GM21786 (cell line): ENCODE measurements around the gene PHAX.
"Not testable (repeated sequence)": the region's sequence is repeated elsewhere in the genome, so short reads cannot be mapped to it uniquely, and the experiment has no call there.

Experiments used
- ATAC-seq: cut with Tn5 transposase; IDR thresholded peaks from one replicate; pipeline ENCODE4 v1.9.1; 2021; ENCODE audit not compliant: unreplicated experiment

PHAX gene

DNA sequence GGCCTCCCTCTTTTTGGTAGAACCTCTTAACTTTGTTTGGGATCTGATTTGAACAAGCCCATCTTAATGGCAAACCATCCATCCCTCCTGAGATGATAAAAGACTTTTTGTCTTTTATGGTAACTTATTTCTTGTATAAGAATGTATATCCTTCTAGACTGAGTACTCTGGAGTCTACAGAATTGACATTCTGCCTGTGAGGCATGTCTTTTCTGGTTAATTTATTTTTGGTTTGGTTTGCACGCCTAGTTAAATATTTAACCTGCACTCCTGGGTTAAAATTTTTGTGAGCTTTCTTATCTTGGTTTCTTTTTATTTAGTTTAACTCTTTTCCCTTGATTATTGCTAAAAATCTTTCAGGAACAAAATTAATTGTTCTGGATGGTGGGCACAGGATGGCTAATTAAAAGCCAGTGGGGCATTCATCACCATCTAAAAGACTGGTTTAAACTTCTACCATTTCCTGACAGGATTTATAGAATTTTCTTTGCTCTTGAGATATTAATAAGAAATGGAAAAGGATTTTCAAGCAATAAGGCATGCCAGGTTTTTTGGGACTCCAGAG lies 50.3 kb downstream of the PHAX start:
- ATAC-seq = no peak

- ATAC-seq = no peak
Observed at GRCh38 chr5:126656401-126657007, 55.8 kb downstream of the PHAX start.

DNA sequence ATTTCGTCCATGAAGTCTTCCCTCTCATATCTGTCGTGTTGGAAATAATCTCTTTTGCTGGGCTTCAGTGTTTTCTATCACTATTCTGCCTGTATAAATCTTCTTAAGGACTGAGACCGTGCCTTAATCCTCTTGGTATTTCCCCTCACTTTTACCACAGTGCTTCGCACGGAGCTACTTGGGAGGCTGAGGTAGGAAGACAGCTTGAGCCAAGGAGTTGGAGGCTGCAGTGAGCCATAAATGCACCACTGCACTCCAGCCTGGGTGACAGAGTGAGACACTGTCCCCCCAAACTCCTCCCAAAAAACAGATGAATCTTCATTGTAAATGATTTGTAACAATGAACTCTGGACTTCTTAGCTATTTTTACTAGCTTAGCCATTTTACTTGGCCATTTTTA lies 57.8 kb downstream of the PHAX start:
- no peak for ATAC-seq

DNA sequence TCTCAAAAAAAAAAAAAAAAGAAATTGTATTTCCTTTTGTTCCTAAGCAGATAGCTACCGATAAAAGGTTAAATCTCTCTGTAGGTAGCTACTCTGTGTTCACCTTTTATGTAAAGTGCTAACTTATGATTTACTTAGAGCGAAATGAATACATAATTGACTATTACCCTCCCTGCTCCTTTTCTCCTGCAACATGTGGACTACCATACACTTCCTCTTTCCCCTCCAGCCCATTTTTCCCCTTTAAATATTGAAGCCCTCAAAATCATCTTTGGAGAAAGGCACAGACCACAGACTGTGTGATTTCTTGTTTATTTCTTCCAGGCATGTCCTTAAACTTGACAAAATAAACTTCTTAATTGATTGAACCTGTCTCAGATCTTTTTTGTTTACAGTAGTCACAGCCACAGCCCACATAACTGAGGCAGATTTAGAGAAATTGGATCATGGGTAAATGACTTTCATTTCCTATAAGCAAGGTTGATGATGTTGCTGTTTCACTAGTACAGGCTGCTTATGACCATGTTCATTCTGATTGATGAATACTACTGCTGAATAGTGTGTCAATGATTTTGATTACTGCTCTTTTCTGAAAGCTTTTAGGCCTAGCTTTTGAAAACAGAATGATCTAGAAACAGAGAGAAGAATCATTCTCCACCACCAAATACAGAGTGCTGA lies 59.2 kb downstream of the PHAX start:
- ATAC-seq = no peak

GRCh38 chr5:126664586-126664985 lies 63.8 kb downstream of the PHAX start:
- ATAC-seq = no peak

GRCh38 chr5:126670109-126670508 lies 69.4 kb downstream of the PHAX start:
- ATAC-seq = not testable (repeated sequence)

DNA sequence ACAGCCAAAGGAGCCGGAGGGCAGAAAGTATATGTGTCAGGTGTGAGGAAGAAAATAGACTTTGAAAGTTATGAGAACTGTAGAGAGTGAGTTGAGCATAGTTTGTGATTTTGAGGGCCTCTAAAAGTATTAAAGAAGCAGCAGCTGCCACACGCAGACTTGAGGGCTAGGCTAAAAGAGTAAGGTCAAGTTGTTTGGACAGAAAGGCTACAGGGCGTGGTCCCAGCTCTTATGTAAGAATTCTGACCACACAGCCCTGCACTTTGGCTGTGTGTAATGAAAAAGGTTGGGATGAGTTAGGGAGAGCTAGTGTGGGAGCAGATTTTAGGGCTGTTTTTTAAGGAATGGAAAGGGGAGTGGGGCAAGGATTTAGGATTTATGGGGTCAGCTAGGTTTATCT lies 70.9 kb downstream of the PHAX start:
- not testable (repeated sequence) for ATAC-seq

DNA sequence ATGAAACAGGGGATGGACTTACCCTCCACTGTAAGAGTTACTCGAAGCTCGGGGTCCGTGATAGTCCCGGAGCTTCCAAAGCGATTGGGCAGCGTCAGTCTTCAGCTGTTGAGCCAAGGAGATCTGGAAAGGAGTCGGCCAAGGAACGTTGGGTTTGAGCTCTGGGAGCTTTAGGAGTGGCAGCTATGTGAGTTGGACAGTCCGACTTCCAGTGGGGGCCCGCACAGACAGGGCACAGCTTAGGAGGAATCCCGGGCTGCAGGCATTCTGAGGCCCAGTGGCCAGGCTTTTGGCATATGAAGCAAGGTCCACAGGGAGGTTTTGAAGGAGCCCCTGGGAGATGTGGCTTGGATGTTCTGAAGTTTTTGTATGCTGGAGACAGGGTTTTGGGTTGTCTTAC lies 72.7 kb downstream of the PHAX start:
- no peak for ATAC-seq

GRCh38 chr5:126674145-126674544 lies 73.4 kb downstream of the PHAX start:
- no peak for ATAC-seq

- no peak for ATAC-seq
Observed at GRCh38 chr5:126675338-126675737, 74.6 kb downstream of the PHAX start.

GRCh38 chr5:126676195-126676624 lies 75.5 kb downstream of the PHAX start:
- ATAC-seq = peak; percentile 64
